ENCODE measurements around the gene RUVBL2.
A peak's percentile ranks its signal among the peaks of the same experiment; 100 is the strongest.

Gene RUVBL2

DNA sequence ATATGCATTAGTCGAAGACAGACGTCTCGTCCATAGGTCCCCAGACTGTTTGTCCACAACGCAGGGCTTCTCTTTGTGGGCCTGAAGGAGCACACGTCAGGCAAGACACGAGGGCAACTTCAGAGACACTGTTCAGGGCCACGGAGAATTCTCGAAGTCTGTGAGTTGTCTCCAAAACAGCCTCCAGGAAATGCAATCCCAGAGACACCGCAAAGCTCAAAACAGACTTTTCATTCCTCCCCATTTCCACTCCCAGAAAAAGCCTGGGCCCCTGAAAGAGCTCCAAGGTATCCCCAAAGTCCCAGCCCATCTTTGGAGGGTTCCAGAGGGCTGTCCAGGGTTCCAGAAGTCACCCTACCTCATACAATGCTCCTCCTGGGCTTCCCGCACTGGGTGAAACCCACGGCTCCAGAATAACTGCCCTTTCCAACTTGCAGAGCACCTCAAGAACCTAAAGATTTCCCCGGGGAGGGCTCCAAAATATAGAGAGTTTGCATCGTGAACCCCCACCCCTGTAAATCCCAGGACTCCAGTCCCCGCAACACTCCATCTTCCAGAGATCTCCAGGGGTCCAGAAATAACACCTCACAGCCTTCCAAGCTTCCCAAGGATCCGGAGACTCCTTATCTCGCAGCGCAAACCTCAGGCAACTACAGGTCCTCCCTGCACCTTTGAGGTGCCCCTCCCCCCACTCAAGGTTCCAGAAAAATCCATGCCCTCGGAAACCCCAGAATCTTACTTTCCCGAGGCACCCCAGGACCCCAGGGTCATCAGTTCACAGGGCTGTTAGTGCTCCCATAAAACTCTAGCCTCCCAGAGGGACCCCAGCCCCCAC lies 29.3 kb upstream of the RUVBL2 start:
- DNase-seq (ENCODE audit: low read depth) = no peak

DNA sequence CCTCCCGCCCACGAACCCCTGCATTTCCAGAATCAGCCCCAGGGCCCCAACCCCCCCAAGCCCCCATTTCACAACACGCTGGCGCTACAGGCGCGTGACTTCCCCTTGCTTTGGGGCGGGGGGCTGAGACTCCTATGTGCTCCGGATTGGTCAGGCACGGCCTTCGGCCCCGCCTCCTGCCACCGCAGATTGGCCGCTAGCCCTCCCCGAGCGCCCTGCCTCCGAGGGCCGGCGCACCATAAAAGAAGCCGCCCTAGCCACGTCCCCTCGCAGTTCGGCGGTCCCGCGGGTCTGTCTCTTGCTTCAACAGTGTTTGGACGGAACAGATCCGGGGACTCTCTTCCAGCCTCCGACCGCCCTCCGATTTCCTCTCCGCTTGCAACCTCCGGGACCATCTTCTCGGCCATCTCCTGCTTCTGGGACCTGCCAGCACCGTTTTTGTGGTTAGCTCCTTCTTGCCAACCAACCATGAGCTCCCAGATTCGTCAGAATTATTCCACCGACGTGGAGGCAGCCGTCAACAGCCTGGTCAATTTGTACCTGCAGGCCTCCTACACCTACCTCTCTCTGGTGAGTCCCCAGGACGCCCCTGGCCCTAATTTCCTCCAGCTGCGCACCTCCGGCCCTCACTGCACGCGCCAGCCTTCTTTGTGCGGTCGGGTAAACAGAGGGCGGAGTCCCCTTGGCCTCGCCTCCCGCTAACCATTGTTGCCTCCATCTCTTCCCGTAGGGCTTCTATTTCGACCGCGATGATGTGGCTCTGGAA lies 28.5 kb upstream of the RUVBL2 start, which contains the start of gene FTL:
Gene FTL (plus strand): TSS at position 270 of the 766 bp plus-strand sequence. CDS start 199 bp downstream, at position 469.
- peak; percentile 83 for DNase-seq (ENCODE audit: low read depth)

DNA sequence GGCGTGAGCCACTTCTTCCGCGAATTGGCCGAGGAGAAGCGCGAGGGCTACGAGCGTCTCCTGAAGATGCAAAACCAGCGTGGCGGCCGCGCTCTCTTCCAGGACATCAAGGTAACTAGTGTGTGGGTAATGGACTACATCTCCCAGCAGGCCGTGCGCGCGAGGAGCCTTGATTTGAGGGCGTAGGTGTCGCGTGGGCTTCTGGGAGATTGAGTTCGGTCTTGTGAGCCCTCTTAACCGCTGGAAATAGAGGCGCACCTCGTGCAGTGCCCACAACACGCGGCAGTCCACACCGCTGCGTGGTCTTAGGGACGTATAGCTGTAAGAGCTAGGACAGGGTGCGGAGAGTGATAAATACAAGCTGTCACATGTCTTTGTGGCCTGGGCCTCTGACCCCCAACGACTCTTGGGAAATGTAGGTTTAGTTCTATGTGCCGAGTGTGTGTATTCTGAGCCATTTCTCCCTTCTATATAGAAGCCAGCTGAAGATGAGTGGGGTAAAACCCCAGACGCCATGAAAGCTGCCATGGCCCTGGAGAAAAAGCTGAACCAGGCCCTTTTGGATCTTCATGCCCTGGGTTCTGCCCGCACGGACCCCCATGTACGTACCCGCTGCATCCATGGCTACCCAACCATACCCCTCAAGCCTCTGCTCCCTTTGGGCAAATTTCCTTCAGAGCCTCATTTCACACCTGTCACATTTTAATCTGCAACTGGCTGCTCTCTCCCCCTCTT lies 27.7 kb upstream of the RUVBL2 start:
- peak; percentile 84 for DNase-seq (ENCODE audit: low read depth)

DNA sequence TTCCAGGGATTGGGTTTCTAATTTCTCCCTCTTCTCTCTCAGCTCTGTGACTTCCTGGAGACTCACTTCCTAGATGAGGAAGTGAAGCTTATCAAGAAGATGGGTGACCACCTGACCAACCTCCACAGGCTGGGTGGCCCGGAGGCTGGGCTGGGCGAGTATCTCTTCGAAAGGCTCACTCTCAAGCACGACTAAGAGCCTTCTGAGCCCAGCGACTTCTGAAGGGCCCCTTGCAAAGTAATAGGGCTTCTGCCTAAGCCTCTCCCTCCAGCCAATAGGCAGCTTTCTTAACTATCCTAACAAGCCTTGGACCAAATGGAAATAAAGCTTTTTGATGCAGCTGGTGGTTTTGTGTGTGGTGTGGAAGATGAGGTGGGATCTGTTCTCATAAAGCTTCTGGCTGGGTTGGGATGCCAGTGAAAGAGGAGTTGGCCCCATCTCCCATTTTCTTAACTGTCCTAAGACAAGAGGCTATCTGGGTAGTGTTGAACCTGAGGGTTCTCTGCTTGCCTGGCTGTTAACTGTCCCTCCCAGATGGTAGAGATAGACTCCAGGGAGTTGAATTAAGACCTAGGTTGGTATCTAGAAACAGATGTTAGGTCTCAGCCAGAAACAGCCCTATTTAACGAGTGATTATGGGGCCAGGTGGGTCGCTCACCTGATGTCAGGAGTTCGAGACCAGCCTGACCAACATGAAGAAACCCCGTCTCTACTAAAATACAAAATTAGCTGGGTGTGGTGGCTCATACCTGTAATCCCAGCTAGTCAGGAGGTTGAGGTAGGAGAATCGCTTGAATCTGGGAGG lies 26.9 kb upstream of the RUVBL2 start:
- no peak for DNase-seq (ENCODE audit: low read depth)

DNA sequence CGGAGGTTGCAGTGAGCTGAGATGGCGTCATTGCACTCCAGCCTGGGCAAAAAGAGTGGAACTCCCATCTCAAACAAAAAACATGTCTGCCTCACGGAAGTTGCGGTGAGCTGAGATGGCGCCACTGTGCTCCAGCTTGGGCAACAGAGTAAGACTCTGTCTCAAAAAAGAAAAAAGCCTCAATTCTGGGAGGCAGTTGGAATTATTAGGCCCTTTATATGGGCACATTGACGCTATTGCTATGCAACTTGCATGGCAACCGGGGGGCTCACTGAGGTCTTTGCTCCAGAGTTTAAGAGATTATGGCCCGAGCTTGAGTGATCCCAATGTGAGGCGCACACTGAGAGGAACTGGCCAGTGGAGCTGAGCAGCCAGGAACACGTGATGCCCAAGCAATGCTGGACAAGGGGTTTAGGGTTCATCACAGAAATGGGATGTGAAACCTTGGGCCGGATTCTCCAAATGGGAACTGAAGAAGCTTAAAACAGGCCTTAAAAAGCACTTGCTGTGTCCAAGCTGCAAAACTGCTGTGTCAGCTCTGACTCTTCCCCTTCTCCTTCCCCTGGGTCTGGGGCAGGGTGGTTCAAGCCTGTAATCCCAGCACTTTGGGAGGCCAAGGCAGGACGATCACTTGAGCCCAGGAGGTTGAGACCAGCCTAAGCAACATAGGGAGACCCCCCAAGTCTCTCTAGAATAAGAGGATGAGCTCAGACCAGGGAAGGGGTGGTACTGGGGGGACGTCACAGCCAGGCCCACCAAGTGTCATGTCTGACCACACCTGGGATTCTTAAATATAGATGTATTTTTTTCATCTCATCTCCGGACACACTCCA lies 26.1 kb upstream of the RUVBL2 start:
- DNase-seq (ENCODE audit: low read depth) = no peak

DNA sequence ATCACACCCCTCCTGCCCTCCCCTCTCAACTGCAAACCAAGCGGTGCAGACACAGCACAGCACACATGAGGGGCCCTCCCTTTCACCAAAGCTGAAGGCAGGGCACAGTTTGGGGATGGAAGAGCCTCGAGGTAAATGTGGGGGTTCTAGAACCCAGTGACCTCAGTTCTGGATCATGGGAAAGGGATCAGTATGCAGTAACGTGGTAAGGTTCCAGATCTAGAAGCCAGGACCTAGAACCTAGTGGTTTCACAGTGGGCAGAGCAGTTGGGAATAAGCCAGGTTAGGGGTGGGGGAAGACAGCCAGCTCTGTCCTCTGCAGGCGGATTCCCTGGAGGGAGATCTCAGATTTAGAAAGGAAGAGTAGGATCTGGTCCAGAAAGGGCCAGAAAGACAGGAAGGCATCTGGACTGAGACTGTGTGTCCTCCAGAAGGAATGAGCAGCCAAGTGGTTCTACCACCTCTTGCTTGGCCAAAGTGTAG lies 25.5 kb upstream of the RUVBL2 start:
- DNase-seq (ENCODE audit: low read depth) = no peak

DNA sequence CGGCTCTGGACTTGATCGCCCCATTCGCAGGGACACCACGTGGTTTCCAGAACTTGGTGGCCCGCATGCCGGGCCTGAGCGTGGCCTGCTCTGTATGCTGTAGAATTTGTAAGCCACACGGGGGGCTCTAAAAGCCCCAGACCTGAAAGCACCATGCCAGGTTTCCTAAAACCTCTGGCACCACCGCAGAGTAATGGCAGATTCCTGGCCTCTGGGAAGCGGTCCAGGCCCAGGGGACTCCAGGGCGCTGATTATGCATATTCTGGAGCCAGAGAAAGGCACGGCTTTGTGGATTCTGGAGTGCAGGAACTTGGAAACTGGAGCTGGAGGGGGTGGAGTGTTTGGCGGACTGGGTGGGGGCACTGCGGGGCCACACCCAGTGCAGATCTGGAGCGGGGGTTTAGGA lies 24.9 kb upstream of the RUVBL2 start:
- DNase-seq (ENCODE audit: low read depth) = no peak

DNA sequence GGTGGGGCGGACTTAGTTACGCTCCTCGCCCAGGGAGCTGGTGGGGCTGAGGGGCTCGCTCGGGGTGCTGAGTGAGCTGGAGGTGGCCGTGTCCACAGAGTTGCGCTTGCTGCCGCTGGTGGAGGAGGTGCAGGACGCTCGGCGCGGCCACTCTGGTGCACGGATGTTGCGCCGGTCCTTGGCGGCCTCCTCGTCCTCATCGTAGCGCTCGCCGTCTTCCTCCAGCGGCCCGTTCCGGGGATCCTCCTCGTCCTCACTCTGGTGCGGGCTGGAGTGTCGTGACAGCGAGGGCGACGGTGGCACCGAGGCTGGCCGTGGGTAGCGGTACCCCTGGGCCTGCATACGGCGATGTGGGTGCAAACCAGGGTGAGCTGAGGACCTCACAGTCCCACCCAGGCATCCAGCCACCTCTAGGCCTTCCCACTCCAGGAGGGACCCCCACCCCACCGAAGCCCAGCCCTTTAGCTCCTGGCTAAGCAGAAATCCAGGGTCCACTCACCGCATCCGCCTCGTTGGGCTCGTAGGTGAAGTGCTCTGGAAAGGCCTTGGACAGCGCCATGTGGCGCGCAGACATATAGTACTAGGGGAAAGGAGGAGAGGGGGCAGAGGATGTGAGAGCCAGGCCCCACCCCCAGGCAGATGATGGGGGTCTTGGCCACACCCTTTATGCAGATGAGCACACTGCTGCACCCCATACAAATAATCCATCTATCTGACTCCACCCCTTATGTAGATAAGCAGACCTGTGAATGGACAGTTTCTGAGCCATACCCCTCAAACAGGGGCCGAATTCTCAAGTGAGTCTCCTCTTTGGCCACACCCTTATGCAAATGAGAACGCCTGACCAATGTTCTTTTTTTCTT lies 24.2 kb upstream of the RUVBL2 start:
- DNase-seq (ENCODE audit: low read depth) = no peak

DNA sequence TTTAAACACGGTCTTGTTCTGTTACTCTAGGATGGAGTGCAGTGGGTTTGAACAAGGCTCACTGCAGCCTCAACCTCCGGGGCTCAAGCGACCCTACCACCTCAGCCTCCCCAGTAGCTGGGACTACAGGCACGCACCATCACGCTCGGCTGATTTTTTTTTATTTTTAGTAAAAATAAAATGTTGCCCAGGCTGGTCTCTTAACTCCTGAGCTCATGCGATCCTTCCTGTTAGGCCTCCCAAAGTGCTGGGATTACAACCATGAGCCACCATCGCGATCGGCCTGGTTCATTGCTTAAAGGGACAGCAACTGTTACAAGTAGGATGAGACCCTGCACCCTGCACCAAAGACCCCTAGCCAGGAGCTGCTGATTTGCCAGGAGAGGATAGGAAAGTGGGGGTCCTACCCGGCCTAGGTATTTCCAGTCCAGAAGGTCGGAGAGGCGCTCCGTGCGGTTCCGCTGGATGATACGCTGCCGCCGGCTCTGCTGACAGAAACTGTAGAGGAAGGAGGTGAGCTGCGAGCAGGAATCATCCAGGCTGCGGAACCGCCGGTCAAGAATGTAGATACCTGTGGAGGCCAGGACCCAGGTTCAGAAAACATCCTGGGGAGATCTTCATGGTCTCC lies 23.4 kb upstream of the RUVBL2 start:
- DNase-seq (ENCODE audit: low read depth) = no peak

DNA sequence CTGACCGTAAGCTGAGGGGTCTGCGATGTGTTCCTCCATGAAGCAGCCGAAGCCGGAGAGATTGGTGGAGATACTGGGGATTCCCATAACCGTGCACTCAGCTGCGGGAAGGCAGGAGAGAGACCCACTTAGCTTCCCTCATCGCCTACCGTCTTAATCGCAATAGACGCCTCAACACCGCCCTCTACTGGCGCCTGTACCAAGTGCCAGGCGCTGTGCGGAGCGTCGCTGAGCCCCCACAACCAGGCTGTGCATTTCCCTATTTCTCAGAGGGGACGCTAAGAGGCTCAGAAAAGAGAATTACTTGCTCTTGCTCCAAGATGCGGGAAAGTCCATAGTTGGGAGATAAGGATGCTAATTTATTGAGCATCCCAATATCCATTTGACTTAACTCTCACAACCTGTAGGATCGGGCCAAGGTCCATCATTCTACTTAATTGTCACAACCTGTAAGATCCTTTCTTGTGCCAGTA lies 22.7 kb upstream of the RUVBL2 start:
- peak; percentile 72 for DNase-seq (ENCODE audit: low read depth)

DNA sequence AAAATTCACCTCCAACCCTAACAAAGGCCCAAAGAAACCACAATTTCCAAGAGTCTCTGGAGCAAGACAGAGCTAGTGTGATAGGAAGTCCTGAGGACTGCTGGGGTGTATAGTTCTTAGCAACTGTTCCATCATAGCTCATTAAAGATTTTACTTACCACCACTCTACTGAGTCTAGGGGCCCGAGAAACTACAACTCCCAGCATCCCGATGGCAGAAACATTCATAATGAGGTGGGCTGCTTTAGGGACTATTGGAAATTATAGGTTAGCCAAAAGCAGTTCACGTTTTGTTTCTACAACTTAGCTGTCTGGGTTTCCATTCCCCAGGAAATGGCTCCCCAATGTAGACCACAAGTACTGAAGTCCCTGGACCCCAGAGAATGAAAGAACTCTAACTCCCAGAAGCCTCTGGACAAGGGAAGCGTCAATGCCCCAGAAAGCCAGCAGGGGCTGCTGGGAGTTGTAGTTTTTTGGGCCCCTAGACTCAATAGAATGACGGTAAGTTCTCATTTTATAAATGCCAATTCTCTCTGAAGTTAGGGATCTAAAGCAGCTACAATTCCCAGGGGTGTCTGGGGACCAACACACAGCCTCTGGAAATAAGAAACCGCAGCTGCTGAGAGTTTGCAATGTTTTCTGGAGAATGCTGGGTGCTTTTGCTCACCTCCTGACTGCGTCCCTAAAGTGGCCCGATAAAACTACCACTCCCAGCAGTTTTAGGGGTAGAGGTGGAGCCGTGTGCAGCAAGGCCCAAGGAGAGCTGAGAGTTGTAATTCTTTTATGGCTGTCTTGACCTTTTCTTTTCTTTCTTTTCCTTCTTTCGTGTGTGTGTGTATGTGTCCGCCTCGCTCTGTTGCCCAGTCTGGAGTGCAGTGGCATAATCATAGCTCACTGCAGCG lies 17.5 kb upstream of the RUVBL2 start:
- DNase-seq (ENCODE audit: low read depth) = no peak

DNA sequence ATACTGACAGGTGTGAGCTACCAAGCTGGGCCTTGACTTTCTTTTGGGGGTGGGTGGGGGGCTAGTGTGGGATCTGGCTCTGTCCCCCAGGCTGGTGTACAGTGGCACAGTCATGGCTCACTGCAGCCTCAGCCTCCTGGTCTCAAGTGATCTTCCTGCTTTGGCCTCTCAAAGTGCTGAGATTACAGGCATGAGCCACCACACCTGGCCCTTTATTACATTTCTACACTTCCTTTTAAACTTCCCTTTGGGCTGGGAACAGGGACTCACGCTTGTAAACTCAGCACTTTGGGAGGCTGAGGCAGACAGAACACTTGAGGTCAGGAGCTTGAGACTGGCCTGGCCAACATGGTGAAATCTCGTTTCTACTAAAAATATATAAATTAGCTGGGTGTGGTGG lies 16.6 kb upstream of the RUVBL2 start:
- DNase-seq (ENCODE audit: low read depth) = no peak

DNA sequence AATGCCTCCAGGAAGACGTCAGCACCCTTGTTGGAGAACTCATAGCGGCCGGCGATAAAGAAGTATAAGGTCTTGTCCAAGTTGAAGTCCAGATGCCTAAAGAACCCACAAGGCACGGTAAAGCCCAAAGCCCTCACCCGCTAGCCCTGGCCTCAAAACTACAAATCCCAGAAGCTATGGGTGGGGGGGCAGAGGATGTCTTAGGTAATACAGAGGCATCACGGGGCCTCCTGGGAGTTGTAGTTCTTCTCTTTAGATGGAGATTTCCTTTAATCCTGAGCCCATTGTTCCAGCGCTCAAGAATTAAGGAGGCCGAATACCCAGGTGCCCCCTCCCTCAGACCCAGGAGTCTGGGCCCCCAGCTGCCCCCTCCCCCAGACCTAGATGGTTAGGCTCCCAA lies 11.4 kb upstream of the RUVBL2 start:
- DNase-seq (ENCODE audit: low read depth) = no peak

DNA sequence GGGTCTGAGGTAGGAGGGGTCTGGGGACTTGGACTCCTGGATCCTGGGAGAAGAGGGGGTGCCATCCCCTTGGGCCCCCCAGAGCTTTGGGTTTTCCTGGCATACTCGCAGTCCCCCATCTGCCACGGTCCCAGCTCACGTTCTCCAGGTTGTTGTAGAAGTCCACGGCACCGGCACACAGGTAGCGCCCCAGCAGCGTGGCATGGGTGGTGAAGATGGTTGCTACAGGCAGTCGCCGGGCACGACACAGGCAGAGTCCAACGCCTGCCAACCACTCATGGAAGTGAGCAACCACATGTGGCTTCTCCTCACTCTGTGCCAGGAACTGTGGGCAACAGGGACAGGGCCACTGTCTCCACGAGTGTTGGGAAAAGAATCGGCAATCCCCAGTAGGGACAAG lies 8.0 kb upstream of the RUVBL2 start:
- no peak for DNase-seq (ENCODE audit: low read depth)

DNA sequence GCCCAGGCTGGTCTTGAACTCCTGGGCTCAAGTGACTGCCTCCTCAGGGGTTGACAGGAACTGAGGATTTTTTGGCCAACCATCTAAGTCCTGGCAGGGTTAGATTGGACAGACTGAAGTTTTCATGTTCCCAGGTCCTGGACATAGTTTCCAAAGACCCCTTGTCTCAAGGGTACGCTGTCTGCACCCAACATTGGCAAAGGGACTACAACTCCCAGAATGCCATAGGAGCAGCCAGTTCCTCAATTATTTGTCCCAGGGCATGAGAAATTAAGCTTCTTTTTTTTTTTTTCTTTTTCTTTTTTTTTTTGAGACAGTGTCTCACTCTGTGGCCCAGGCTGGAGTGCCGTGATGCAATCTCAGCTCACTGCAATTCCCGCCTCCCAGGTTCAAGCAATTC lies 7.5 kb upstream of the RUVBL2 start:
- no peak for DNase-seq (ENCODE audit: low read depth)

DNA sequence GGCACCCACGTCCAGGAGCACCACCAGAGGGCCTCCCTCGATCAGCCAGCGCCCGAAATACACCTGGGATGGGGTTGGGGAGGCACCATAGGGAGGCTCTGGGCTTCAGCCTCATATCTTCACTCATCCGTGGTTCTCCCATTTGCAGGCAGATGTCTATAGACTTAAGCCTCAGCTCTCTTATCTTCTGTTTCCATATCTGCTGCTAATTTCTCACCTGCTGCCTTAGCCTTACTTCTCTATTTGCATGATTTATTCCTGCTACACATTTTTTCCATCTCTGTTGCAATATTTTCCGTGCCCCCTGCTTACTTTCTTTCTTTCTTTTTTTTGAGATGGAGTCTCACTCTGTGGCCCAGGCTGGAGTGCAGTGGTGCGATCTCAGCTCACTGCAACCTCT lies 6.4 kb upstream of the RUVBL2 start:
- no peak for DNase-seq (ENCODE audit: low read depth)

DNA sequence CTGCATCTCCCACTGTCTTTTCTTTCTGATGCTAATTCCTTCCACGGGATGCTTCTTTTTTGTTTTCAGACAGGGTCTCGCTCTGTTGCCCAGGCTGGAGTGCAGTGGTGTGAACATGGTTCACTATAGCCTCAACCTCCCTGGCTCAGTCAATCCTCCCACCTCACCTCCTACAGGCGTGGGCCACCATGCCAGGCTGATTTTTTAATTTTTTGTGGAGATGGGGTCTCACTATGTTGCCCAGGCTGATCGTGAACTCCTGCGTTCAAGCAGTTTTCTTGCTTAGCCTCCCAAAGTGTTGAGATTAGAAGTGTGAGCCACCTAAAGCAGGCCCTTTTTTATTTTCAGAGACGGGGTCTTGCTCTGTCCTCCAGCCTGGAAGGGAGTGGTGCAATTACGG lies 5.4 kb upstream of the RUVBL2 start:
- no peak for DNase-seq (ENCODE audit: low read depth)

DNA sequence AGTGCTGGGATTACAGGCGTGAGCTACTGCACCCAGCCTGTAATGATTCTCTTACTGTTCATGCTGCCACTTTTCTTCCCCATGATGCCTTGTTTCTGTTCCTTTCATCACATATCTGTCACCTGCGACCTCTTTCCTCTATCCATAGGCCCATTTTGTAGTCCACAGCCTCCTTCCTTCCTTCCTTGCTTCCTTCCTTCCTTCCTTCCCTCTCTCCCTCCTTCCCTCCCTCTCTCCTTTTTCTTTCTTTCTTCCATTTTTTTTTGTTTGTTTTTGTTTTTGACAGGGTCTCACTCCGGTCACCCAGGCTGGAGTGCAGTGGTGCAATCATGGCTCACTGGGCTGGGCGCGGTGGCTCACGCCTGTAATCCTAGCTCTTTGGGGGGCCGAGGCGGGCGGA lies 4.8 kb upstream of the RUVBL2 start:
- no peak for DNase-seq (ENCODE audit: low read depth)
